Spleen (tissue), 11 donors: Measurements from ENCODE around the gene USP6. TPM values are rescaled to one million over a fixed set of nuclear protein-coding genes. Genes with fewer than 3 reads are reported as not detected.
"Not testable (repeated sequence)": the region's sequence is repeated elsewhere in the genome, so short reads cannot be mapped to it uniquely, and the experiment has no call there.

ENCODE experiments used
- DNase-seq: peaks from one replicate; pipeline ENCODE4 v3.0.0-alpha.2; 2020
- H3K27ac ChIP-seq, 8 donors: fragments of 200-600 bp; sonication (generic) in 7 of 8; 1 replicate in 4 of 8; 2 replicates in 4 of 8; pipeline versions ENCODE4 v1.5.0 to v1.8.0; 2016 to 2021; ENCODE audit warnings: inconsistent platforms in 4 of 8, mild to moderate bottlenecking in 4 of 8, moderate library complexity in 1 of 8
- H3K27me3 ChIP-seq, 7 donors: fragments of 200-600 bp; sonication (generic) in 6 of 7; replicated peaks in 1 of 7; 1 replicate in 4 of 7; 2 replicates in 3 of 7; pipeline versions ENCODE4 v1.5.0 to v1.8.0; 2016 to 2021; ENCODE audit warnings: inconsistent platforms in 3 of 7, mild to moderate bottlenecking in 1 of 7
- H3K36me3 ChIP-seq, 6 donors: fragments of 200-600 bp; sonication (generic) in 5 of 6; 1 replicate in 4 of 6; 2 replicates in 2 of 6; pipeline versions ENCODE4 v1.5.0 to v1.8.0; 2016 to 2021; ENCODE audit warnings: inconsistent platforms in 2 of 6
- H3K4me1 ChIP-seq, 6 donors: fragments of 200-600 bp; sonication (generic) in 5 of 6; 1 replicate in 3 of 6; 2 replicates in 3 of 6; pipeline versions ENCODE4 v1.5.0 to v1.8.0; 2016 to 2021; ENCODE audit warnings: inconsistent platforms in 3 of 6
- H3K4me3 ChIP-seq, 8 donors: fragments of 200-600 bp; sonication (generic) in 7 of 8; 1 replicate in 4 of 8; 2 replicates in 4 of 8; pipeline versions ENCODE4 v1.5.0 to v1.8.0; 2016 to 2021; ENCODE audit warnings: inconsistent platforms in 4 of 8, mild to moderate bottlenecking in 4 of 8, moderate library complexity in 2 of 8
- H3K9me3 ChIP-seq, 8 donors: fragments of 200-600 bp; sonication (generic) in 7 of 8; 1 replicate in 4 of 8; 2 replicates in 4 of 8; pipeline versions ENCODE4 v1.5.0 to v1.8.0; 2016 to 2021; ENCODE audit warnings: inconsistent platforms in 4 of 8
- POLR2A ChIP-seq, 3 donors: fragments of 450-650 bp; IDR thresholded peaks; one replicate each; pipeline ENCODE4 v1.5.1; 2017; ENCODE audit warnings: antibody characterized with exemption in 3 of 3, mild to moderate bottlenecking in 1 of 3
- POLR2AphosphoS5 ChIP-seq, 3 donors: sonication (generic); formaldehyde crosslinking; IDR thresholded peaks; one replicate each; pipeline ENCODE4 v1.5.1; 2017; ENCODE audit warnings: antibody characterized with exemption in 3 of 3
- WGBS, 5 donors: extraction: QIAGEN DNeasy Blood & Tissue Kit in 3 of 5; methylation state at CpG; one replicate each; pipeline versions ENCODE4 v1.1.5 to v1.1.7; 2013 to 2018; 5-methylcytosine and 5-hydroxymethylcytosine counted together
- intact Hi-C: fragments of 100-400 bp; cut with DNase I; formaldehyde crosslinking; loops from one replicate; pipeline ENCODE4 v1.15.0; 2023; ENCODE audit warnings: low total_unique reads
- polyA plus RNA-seq, 3 donors: library from polyadenylated mRNA; stranded (reverse); fragments of 200-250 nt; gene quantifications; one replicate each; pipeline ENCODE4 v1.2.1, GENCODE V29; 2013
- total RNA-seq, 7 donors: library from RNA; depleted of rRNA in 3 of 7; stranded (reverse); fragments of >200 nt in 3 of 7; fragmentation: NEBNext Ultra II Directional in 4 of 7; extraction: Animal tissue kit (Norgen Biotek cat#: 25700) in 4 of 7; gene quantifications; one replicate each; pipeline versions ENCODE4 v1.1.0 to v1.2.1, GENCODE V29; 2016 to 2021
- TF ChIP-seq, protein P1 (sequence below), 11 experiments: fragments of 200-600 bp in 7 of 11; fragments of 450-650 bp in 4 of 11; sonication (generic) in 4 of 11; IDR thresholded peaks in 8 of 11; conservative IDR thresholded peaks in 3 of 11; 1 replicate in 7 of 11; 2 replicates in 4 of 11; pipeline versions ENCODE4 v1.4.0 to v1.8.0; 2016 to 2021; ENCODE audit warnings: antibody characterized with exemption in 11 of 11, inconsistent platforms in 4 of 11, mild to moderate bottlenecking in 1 of 11
- donor health status: healthy with polysubstance abuse.
- donor health status: DM: no; HTN: no; CAD: no; lungs with moderate emphysema.
- donor health status: DM: no; HTN: no; CAD: no.
- donor health status: Bipolar disorder and iron deficiency.
- donor health status: healthy.
- donor health status: DM: no; HTN: no; CAD: no.
- donor health status: DM: yes; HTN: yes; CAD: no.

Gene USP6
- total and polyA plus RNA-seq, 10 donors, result 0.03 to 0.37 (median 0.13) TPM; not detected in 1

DNA sequence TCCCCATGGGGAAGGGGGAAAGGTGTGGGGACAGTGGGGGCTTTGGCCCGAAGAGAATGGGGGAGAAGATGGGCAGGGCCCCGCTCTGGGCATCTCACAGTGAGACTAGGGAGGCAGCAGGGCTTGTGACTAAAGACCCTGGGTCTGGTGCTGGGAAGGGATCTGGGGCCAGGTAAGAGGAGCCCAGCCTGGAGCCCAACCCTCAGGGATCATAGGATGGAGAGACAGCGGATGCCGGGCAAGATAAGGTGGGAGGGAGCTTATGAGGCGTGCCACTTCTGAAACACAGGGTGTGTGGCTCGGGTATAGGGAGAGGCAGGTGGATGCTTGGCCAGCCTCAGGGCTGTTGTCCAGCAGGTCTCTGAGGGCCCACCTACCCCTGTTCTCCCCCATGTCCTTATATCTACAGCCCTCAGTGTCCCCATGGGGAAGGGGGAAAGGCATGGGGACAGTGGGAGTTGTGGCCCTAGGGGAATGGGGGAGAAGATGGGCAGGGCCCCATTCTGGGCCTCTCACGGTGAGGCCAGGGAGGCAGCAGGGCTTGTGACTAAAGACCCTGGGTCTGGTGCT lies 15.4 kb downstream of the USP6 start:
- WGBS, 5 donors, result 87 to 93% (median 88%) methylated on average over 7 of the region's 7 CpGs
- intact Hi-C loops, result no loop called here
- no peak overlapping the region for H3K4me3 ChIP-seq
- no peaks in the 10 kb centered on the region for H3K36me3 ChIP-seq
- H3K9me3 ChIP-seq, result no peaks in the 10 kb centered on the region
- no peak for DNase-seq
- no peak overlapping the region for H3K27ac ChIP-seq
- TF ChIP-seq, protein P1, sequence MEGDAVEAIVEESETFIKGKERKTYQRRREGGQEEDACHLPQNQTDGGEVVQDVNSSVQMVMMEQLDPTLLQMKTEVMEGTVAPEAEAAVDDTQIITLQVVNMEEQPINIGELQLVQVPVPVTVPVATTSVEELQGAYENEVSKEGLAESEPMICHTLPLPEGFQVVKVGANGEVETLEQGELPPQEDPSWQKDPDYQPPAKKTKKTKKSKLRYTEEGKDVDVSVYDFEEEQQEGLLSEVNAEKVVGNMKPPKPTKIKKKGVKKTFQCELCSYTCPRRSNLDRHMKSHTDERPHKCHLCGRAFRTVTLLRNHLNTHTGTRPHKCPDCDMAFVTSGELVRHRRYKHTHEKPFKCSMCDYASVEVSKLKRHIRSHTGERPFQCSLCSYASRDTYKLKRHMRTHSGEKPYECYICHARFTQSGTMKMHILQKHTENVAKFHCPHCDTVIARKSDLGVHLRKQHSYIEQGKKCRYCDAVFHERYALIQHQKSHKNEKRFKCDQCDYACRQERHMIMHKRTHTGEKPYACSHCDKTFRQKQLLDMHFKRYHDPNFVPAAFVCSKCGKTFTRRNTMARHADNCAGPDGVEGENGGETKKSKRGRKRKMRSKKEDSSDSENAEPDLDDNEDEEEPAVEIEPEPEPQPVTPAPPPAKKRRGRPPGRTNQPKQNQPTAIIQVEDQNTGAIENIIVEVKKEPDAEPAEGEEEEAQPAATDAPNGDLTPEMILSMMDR (IDR thresholded peaks at IDR 0.05 in 8 of 11, conservative IDR thresholded peaks at IDR 0.05 in 3 of 11), result no peak
- TF ChIP-seq POLR2A (IDR thresholded peaks at IDR 0.05) (no peak), POLR2AphosphoS5 (IDR thresholded peaks at IDR 0.05) (no peak)
- no peaks in the 10 kb centered on the region for H3K4me1 ChIP-seq
- peaks cover 0 to 12% (median 0%) of the 10 kb centered on the region in 7 donors for H3K27me3 ChIP-seq

- DNase-seq, H3K27me3 ChIP-seq, H3K9me3 ChIP-seq, H3K27ac ChIP-seq, H3K4me1 ChIP-seq, H3K36me3 ChIP-seq, intact Hi-C loops, H3K4me3 ChIP-seq: not testable (repeated sequence)
- WGBS, 5 donors, result 79 to 89% (median 85%) methylated on average over 12 to 16 of the region's 16 CpGs
Observed at GRCh38 chr17:5131799-5132502, 16.1 kb downstream of the USP6 start.

DNA sequence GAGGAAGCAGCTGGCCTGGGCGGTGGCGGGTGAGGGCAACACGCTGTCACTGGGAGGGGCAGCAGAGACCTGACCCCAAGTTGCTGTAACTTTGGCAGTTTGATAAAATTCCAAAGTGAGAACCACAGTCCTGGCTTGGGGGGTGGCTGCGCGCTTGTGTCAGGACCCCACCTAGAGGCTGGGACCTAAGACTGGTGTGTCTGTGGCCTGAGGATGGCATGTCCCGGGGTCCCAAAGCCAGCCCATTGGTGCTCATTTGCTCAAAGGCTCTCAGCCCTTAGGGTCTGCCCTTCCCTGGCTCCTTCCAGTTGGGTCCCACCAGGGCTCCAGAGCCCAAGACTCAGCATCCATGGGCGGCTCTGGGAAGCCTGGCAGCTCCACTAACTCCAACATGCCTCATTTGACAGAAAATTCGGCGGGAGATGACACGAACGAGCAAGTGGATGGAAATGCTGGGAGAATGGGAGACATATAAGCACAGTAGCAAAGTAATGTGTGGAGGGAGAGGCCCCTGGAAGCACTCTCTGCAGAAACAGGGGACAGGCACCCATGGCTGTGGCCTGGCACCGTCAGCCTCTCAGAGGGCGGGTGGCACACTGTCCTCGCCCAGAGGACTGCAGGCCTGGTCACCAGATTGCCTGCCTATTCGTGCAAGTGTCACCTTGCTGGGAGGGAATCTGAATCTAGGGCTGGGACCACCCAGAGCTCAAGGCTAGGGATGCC lies 16.8 kb downstream of the USP6 start:
- H3K4me1 ChIP-seq, DNase-seq, H3K27me3 ChIP-seq, H3K4me3 ChIP-seq, H3K36me3 ChIP-seq, H3K27ac ChIP-seq, H3K9me3 ChIP-seq, intact Hi-C loops: not testable (repeated sequence)
- WGBS, 5 donors, result 90 to 93% (median 91%) methylated on average over 14 to 15 of the region's 15 CpGs

DNA sequence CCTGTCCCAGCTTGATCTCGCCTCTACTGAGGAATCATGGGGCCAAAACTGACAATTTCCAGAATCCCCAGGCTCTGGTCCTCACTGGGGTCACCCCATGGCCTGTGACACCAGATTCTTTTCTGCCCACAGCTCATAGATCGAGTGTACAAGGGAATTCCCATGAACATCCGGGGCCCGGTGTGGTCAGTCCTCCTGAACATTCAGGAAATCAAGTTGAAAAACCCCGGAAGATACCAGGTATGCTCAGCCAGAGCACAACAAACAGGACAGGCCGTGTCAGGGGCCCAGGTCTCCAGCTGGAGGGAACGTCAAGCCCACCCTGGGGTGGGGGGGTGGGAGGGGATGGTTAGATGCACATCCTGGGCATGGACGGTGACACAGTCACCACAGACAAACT lies 17.5 kb downstream of the USP6 start:
- TF ChIP-seq POLR2AphosphoS5 (IDR thresholded peaks at IDR 0.05), result no peak
- TF ChIP-seq, protein P1 (IDR thresholded peaks at IDR 0.05 in 8 of 11, conservative IDR thresholded peaks at IDR 0.05 in 3 of 11), result no peak
- no peak for TF ChIP-seq POLR2A (IDR thresholded peaks at IDR 0.05)

GRCh38 chr17:5133961-5134360 lies 18.1 kb downstream of the USP6 start:
- H3K27me3 ChIP-seq, H3K9me3 ChIP-seq, intact Hi-C loops, H3K4me3 ChIP-seq, DNase-seq, H3K27ac ChIP-seq, H3K36me3 ChIP-seq, H3K4me1 ChIP-seq: not testable (repeated sequence)
- WGBS, 5 donors, result 88 to 96% (median 91%) methylated on average over 8 of the region's 8 CpGs

More for the DNA sequence above, 17.5 kb downstream of the USP6 start:
- H3K27me3 ChIP-seq, result peaks cover 0 to 9% (median 0%) of the 10 kb centered on the region in 7 donors
- no peak overlapping the region for H3K27ac ChIP-seq
- 70 to 86% (median 78%) methylated on average over 7 to 8 of the region's 8 CpGs for WGBS, 5 donors
- no peak overlapping the region for H3K4me3 ChIP-seq
- no peaks in the 10 kb centered on the region for H3K4me1 ChIP-seq
- no peak for DNase-seq
- no peaks in the 10 kb centered on the region for H3K36me3 ChIP-seq
- intact Hi-C loops, result no loop called here
- H3K9me3 ChIP-seq, result no peaks in the 10 kb centered on the region

DNA sequence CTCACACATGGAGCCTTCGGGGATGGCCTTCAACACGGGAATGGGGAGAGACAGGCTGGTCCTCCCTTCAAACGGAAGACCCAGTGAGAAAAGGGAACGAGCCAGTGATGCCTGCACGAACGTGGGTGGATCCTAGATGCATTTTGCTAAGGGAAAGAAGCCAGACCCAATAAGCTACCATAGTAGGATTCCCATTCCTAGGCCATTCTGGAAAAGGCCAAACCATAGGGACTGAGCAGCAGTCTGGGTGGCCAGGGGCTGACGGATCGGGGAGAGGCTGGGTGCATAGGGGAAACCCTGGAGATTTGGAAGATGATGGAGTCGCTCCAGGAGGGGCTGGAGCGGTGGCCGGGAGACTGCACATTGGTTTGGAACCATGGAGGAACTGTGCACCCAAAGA lies 18.7 kb downstream of the USP6 start:
- H3K27me3 ChIP-seq, DNase-seq, H3K9me3 ChIP-seq, H3K36me3 ChIP-seq, H3K27ac ChIP-seq, H3K4me3 ChIP-seq, H3K4me1 ChIP-seq, intact Hi-C loops: not testable (repeated sequence)
- 79 to 91% (median 87%) methylated on average over 11 of the region's 11 CpGs for WGBS, 5 donors

DNA sequence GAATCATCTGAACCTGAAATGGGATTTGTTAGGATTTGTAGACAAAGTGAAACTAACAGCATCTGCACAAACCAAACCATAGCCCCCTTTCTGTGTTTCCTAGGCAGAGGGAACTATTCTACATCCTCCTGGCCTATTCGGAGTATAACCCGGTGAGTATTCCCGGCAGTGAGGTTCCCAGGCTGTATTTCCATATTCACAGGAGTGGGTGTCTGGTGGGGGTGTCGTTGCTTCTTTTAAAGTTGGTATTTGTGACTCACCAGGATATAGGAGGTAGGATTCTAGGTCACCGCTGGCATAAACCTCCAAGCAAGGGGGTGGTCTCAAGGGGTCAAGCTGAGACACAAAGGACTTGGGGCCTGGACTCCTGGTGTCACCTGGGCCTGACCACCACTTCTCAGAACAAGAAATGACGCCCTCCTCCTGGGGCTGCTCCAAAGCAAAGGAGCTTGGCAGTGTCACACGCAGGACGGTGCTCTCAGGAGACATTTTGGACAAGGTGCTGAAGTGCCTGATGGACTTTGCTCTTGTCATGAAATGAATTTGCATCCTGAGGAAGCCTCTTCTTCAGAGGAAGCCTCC lies 19.4 kb downstream of the USP6 start:
- H3K27ac ChIP-seq, H3K9me3 ChIP-seq, H3K27me3 ChIP-seq, H3K4me3 ChIP-seq, H3K36me3 ChIP-seq, H3K4me1 ChIP-seq, intact Hi-C loops, DNase-seq: not testable (repeated sequence)
- WGBS, 5 donors, result 80 to 86% (median 84%) methylated on average over 8 of the region's 8 CpGs
